Measurements from ENCODE around the gene XPO4.
"Not testable (repeated sequence)": the region's sequence is repeated elsewhere in the genome, so short reads cannot be mapped to it uniquely, and the experiment has no call there.

The XPO4 gene

GRCh38 chr13:20902438-20903163 is at the start of gene XPO4:
Gene XPO4 (minus strand): TSS chr13:20902746. CDS start chr13:20902738, 8 bp downstream.
- peak; percentile 76 for DNase-seq

GRCh38 chr13:20948001-20948400 is 45.5 kb upstream of the XPO4 start:
- DNase-seq, result not testable (repeated sequence)

- peak; percentile 35 for DNase-seq
Measured at GRCh38 chr13:20945952-20946383, 43.4 kb upstream of the XPO4 start.

- DNase-seq, result peak; percentile 56
Measured at GRCh38 chr13:20942938-20943559, 40.5 kb upstream of the XPO4 start.

DNA sequence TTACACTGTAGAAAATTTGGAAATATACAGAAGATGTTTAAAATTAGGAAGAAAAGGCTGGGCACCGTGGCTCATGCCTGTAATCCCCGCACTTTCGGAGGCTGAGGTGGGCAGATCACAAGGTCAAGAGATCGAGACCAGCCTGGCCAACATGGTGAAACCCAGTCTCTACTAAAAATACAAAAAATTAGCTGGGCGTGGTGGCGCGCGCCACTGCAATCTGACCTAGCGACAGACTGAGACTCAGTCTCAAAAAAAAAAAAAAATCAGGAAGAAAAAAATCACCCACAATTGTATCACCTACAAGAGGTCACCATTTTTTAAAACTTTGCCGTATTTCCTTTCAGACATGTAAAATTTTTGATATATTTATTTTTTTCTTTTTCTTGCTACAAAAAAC is 38.0 kb upstream of the XPO4 start:
- not testable (repeated sequence) for DNase-seq

DNA sequence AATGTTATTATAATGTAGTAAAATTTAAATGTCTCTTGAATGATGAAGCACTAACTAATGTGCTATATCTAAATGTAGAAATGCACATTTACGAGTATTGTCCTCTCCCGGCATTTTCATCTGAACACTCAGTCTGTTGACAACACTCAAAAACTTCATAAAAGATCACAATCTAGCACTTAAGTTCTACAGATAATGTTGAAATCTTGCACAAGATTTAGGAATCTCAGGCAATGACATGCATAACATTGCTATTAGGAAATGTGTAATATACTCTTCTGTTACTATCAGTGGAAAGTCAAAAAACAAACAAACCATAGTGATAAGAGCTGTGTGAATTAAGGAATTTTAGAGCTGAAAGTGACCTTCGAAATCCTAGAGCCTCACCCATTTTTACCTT is 37.5 kb upstream of the XPO4 start:
- DNase-seq, result no peak

DNA sequence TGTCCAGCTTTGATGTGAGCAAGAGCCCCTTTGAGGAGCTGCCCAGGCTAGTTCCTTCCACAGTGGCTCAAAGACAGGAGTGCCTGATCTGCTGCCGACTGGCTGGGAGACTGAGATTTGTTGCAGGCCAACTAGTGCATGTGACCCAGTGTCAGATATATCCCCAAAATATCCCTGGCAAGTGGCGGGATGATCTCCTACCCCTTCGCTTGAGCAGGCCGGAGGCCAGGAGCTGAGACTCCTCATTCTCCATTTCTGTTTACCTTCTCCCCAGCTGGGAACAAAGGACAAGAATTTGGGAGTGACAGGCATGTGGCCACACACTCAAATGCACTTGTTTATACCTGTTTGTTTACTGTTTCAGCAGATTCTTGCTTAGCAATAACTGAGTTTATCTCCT is 37.1 kb upstream of the XPO4 start:
- DNase-seq, result no peak

- DNase-seq, result no peak
Measured at GRCh38 chr13:20938302-20938701, 35.8 kb upstream of the XPO4 start.

DNA sequence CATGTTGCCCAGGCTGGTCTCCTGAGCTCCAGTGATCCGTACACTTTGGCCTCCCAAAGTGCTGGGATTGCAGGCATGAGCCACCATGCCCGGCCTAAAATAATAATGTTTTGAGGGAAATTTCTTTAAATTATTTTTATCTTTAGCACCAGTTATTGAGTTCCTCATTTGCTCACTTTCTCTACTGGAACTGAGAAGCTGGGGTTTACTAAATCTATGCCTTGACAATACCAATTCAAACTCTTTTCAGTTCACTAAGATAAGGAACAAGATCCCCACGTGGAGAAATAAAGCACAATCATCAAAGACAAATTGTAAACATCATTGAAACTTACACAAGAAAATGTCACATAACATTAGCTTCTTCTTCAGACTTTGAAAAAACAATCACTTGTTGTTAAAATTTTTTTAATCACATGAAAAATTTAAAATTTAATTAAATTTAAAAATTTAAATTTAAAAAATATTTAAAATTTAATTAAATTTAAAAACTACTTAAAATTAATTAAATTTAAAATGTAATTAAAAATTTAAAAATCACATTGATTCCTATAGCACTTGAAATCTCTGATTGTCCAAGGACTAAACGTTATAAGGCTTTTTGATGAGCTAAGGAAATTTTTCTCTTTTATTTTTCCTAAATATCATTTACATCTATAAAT is 25.2 kb upstream of the XPO4 start:
- DNase-seq, result no peak

- DNase-seq, result not testable (repeated sequence)
Measured at GRCh38 chr13:20925395-20925790, 22.8 kb upstream of the XPO4 start.

DNA sequence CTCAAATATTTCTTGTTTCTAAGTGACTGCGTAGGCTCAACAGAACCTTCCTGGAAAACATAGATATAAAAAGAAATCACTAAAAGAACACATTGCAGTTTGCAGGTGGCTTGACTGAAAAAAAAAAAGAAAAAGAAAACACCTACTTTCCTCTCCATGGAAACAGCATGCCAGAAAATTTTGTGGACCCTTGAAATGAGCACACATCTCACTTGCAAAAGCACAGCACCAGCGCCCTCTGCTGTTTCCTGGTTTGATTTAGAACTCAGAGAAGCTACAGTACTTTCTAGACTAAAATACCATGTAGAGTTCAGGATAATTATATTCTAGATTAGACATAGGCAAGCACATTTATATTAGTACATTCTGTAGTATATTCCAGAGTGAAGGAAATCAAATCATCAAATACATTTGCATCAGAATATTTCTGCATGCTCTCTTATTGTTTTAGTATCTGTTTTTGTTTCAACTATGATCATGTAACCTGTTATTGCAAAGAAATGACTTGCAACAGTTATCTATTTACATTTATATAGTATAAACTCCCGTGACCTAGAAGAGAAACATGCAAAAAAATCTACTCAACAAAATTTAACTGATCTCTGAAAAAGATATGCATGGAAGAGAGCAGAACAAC is 22.3 kb upstream of the XPO4 start:
- DNase-seq, result peak; percentile 54

DNA sequence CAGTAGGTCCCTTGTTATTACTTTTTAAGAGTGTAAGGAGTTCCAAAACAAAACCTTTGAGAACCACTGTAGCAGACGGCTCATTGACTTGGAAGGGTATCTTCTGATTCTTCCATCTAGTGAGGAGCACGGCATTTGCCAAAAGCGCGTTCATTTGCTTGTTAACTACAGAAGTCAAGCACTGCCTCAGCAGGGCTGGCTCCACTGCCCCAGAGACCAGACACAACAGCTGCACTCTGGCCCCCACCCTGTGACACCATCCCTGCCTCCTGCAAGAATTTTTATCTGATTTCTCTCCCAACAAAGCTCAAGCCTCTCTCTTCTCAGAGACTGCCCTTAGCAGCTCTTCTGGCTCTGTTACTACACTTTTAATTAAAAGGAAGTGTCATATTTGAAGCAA is 20.7 kb upstream of the XPO4 start:
- DNase-seq, result no peak

DNA sequence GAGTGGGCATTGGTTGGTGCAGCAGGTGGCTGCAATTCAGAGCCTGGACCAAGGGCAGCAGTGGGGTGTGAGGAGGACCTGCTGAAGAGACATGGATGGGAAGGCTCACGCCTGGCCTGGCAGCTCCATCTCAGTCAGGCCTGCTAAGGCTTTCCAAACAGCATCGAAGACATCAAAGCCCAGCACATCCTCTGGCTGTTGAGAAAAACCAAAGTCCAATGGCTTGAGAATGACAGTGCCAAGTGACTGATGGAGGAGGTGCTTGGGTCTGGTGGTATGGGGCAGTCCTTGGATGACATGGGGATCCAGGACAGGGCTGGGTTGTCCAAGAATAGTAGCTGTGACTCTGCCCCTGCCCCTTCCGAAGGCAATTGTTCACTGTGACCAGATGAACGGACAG is 19.0 kb upstream of the XPO4 start:
- no peak for DNase-seq

- not testable (repeated sequence) for DNase-seq
Measured at GRCh38 chr13:20915676-20916075, 13.1 kb upstream of the XPO4 start.

DNA sequence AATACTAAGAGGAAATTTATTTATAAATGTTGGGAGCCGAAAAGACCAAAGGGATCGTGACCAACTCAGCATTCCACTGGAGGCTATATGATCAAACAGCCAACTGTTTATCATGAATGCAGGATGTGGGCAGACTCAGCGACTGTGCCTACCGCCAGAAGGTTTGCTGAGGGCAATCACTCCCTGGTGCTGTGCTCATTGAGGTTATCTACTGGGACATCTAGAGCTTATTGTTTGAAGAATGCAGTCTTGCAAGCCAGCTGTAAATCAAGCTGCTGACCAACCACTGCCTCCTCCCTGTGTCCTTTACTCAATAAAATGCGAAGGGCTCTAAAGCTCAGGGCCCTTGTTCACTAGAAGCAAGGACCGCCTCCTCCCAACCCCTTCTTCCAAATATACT is 8.5 kb upstream of the XPO4 start:
- DNase-seq, result no peak

DNA sequence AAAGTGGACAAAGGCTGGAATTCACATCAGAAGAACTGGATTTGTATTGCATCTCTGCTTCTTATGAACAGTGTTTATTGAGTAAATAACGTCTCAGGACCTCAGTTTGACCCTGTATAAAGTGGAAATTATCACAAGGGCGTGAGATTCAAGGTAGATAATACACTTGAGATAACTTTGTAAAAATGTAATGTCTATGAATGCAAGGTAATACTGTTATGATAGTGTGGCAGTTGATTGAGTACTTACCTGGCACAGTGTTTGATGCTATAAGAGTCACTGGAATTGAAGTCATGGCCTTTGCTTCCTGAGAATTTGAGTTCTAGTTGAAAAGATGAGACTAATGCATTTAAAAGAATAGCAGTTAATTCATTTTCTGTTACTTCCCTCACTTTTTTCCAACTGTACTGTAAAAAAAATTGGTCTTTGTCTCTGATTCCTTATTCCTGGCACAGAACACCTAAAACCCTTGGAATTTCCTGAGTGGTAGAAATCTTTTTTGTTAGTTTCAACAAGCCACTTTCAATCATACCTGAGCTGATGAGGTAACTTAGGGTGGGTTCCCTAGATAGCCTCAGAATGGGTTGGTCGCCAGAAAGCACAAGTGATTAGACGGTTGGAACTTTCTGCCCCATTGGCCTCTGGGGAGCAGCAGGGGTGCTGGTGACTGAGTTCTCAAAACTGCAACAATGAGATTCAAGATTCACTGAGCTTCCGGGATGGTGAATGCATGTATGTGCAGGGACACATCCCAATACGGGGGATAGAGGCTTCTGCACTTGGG is 6.4 kb upstream of the XPO4 start:
- DNase-seq, result no peak

GRCh38 chr13:20904908-20905307 is 2.4 kb upstream of the XPO4 start:
- no peak for DNase-seq

DNA sequence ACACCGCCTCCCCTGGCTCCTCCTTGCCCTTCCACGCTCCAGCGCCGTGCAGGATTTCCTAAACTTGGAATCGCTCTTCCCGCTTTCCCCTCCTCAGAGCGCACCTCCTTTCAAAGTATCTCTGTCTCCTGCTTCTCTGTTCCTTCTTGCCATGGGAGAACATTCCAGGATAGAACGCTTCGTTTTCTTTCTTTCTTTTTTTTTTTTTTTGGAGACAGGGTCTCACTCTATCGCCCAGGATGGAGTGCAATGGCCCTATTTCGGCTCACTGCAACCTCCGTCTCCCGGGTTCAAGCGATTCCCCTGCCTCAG is 574 bp upstream of the XPO4 start:
- DNase-seq, result no peak

GRCh38 chr13:20901668-20902437 is 693 bp downstream of the XPO4 start:
- DNase-seq, result no peak

GRCh38 chr13:20894245-20894644 is 8.3 kb downstream of the XPO4 start:
- no peak for DNase-seq

DNA sequence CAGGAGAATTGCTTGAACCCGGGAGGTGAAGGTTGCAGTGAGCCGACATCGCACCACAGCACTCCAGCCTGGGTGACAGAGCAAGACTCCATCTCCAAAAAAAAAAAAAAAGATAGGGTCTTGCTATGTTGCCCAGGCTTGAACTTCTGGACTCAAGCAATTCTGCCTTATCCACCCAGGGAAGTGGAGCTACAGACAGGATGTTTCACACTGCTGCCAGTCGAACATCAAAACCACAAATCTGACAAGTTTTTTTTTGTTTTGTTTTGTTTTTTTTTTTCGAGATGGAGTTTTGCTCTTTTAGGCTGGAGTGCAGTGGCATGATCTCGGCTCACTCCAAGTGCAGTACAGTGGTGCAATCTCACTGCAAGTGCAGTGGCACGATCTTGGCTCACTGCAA is 10.8 kb downstream of the XPO4 start:
- no peak for DNase-seq

GRCh38 chr13:20891034-20891433 is 11.5 kb downstream of the XPO4 start:
- no peak for DNase-seq
